GM08714 (cell line): ENCODE results near the gene ARHGAP22.

Experiments used
- H3K4me3 ChIP-seq: fragments of 200-500 bp; sonication (Bioruptor generic); 2 replicates; pipeline ENCODE4 v1.5.1; 2014; ENCODE audit warnings: mild to moderate bottlenecking, low read length, inconsistent platforms
- ZNF274 ChIP-seq: IDR thresholded peaks from 2 replicates; pipeline ENCODE4 v1.6.1; 2012; ENCODE audit warnings: mild to moderate bottlenecking, low read depth, low read length

Gene ARHGAP22

DNA sequence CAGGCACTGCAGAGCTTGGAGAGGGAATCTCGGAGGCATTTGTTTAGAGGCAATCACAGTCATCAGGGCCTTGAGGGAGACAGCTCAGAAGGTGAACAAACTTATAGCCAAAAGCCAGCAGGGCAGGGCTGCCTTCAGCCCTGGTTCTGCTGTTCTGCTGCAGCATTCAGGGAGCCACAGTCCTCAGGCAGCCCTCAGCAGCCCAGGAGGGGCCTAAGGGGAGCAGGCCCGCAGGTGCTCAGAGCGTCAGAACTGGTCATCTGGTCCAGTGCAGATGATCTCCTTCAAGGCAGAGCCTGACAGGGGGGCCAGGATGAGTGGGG is 84.7 kb downstream of the ARHGAP22 start:
- no peak overlapping the region for H3K4me3 ChIP-seq
- no peak for TF ChIP-seq ZNF274

- no peak overlapping the region for H3K4me3 ChIP-seq
- TF ChIP-seq ZNF274, result no peak
Measured at GRCh38 chr10:48519481-48520183, 85.2 kb downstream of the ARHGAP22 start.

GRCh38 chr10:48518986-48519385 is 85.9 kb downstream of the ARHGAP22 start:
- no peak overlapping the region for H3K4me3 ChIP-seq
- TF ChIP-seq ZNF274, result no peak

GRCh38 chr10:48517911-48518811 is 86.7 kb downstream of the ARHGAP22 start:
- H3K4me3 ChIP-seq, result no peak overlapping the region
- no peak for TF ChIP-seq ZNF274

DNA sequence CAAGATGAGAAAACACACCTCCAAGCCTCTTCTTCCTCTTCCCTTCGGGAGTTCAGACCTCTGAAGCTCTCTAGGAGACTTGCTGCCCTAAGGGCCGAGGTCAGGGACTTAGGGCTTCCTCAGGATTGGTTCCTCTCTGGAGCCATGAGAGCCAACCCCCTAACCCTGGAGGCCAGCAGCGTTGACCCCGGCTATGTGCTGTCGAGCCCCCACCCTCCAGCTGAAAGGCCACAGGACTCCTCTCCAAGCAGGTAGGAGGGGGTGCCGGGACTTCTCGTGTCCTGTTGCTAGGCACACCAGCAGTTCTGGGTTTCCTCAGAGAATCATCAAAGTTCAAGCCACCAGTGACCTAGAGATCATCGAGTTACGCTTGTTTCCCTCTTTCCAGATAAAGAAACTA is 87.4 kb downstream of the ARHGAP22 start:
- no peak for TF ChIP-seq ZNF274
- no peak overlapping the region for H3K4me3 ChIP-seq

GRCh38 chr10:48516911-48517310 is 88.0 kb downstream of the ARHGAP22 start:
- TF ChIP-seq ZNF274, result no peak
- no peak overlapping the region for H3K4me3 ChIP-seq

DNA sequence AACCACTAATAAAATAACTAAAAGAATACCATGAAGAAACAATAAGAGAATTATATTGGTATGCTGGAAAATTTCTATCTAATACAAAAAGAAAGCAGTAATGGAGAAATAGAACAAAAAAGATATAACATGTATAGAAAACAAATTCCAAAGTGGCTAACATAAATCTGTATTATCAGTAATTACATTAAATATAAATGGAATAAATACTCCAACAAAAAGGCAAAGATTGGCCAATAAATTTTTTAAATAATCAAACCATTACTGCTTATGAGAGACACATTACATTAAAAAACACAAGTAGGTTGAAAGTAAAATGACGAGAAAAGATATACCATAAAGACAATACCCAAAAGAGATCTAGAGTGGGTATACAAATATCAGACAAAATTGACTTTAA is 90.0 kb downstream of the ARHGAP22 start:
- TF ChIP-seq ZNF274, result no peak

DNA sequence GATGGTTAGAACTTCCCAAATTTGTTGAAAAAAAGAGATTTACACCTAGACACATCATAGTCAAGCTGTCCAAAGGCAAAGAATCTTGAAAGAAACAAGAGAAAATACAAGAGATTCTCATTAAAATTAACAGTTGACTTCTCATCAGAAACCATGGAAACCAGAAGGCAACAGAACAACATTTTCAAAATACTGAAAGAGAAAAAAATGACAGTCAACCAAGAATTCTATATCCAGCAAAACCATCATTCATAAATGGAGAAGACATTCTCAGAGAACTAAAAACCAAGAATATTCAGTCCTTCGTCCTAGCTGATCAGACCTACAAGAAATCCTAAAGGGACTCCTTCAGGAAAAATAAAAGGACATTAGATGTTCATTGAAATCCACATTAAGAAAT is 90.6 kb downstream of the ARHGAP22 start:
- no peak for TF ChIP-seq ZNF274
- H3K4me3 ChIP-seq, result no peak overlapping the region

More for the DNA sequence above, 90.0 kb downstream of the ARHGAP22 start:
- no peak overlapping the region for H3K4me3 ChIP-seq

DNA sequence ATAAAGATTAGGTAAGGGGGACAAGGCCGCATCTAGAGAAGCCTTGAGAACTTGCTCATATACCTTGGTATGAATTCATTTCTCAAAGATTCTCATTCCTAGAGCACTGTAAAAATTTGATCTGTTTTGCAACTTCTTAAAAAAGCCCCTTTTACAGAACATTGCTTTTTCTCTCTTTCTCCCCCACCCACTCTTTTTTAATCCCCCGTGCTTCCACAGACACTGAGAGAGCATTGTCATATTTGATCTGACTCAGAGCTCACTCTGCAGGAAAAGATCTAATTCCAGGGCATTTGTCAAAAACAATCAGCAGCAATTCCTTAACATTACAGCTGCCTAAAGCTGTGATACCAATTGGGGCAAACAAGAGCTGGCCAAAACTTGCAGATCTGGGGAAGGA is 92.0 kb downstream of the ARHGAP22 start:
- H3K4me3 ChIP-seq, result no peak overlapping the region
- TF ChIP-seq ZNF274, result no peak

- H3K4me3 ChIP-seq, result no peak overlapping the region
- TF ChIP-seq ZNF274, result no peak
Measured at GRCh38 chr10:48511875-48512231, 93.0 kb downstream of the ARHGAP22 start.

GRCh38 chr10:48511066-48511874 is 93.6 kb downstream of the ARHGAP22 start:
- no peak for TF ChIP-seq ZNF274
- no peak overlapping the region for H3K4me3 ChIP-seq

DNA sequence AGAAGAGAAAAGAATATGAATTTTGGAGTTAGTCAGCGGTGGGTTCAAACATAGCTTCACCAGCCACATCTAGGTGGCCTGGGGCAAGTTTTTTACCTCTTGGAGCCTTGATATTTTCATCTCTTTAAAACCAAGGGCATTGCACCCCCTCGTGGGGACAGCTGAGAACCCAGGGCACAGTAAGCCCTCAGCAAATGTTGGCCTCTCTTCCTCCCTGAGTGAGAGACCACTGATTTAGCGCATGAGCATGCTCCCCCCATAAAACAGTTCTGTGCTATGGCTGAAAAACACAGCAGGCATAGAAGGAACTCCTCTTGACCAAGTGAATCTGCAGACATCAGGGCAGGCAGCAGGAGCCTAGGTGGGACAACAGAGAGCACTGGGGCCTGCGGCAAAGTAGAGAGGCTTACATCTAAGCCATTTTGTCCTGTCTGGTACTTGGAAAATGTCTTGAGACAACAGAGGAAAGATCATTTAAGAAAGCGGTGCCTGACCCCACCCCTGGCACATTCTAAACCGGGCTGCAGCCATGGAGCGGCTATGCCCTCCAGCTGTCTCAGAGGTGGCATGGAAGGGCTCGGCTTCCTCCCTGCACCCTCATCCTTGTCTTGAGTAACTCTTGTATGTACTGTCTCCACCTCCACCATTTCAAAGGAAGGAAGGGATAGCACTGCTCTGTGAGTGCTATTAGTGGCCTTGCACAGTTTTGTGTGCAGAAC is 94.7 kb downstream of the ARHGAP22 start:
- TF ChIP-seq ZNF274, result no peak

DNA sequence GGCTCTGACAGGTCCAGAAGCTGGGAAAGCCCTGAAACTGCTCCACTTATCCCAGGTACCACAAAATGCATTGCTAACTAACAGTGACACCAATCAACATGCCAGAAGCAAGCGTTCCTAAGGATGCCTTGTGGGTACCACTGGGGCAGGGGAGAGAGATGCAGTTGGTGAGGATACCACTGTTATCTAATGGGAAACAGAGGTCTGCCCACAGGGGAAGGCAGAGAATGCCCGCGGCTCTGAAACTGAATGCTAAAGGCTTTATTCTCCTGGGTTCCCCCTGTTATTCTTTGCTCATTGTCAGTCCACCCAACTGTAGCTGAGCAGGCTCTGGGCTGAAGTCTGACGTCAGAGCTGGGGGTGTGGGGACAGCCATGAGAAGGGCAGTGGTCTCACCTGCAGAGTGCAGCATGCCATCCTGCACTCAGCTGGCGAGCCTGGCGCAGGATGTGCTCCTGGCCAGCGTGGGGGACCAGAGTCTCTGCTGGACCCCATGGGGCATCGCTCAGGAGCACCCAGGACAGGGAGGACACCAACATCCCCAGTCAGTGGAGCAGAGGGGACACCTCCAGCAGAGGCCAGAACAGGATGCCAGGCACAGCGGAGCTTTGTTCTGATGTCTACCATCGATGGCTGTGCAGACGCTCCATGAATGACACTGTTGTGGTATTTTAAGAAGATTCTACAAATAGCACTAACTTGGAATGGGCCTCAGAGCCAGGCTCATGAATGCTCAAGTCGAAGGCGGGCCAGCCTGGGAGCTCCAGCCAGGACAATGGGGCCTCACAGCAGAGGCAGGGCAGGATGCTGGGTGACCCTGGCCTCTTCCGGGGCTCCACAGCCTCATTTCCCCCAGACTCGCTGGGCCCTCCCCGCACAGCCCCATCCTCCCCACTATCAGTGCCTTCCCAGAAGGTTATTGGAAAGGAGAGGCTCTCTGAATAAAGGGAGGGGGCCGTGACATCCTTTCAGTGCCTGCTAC is 95.8 kb downstream of the ARHGAP22 start:
- TF ChIP-seq ZNF274, result no peak
- H3K4me3 ChIP-seq, result no peak overlapping the region

More for the DNA sequence above, 94.7 kb downstream of the ARHGAP22 start:
- H3K4me3 ChIP-seq, result no peak overlapping the region
